Endometrium (tissue), 2 donors: Measurements from ENCODE around the gene KRT1.

Experiments
- FAIRE-seq: peaks from 2 replicates; lab custom pipeline; 2012; peaks lifted over from hg19 to GRCh38; lab: Jason Lieb, UNC
- donor health status: control.
- donor health status: control.

The KRT1 gene

DNA sequence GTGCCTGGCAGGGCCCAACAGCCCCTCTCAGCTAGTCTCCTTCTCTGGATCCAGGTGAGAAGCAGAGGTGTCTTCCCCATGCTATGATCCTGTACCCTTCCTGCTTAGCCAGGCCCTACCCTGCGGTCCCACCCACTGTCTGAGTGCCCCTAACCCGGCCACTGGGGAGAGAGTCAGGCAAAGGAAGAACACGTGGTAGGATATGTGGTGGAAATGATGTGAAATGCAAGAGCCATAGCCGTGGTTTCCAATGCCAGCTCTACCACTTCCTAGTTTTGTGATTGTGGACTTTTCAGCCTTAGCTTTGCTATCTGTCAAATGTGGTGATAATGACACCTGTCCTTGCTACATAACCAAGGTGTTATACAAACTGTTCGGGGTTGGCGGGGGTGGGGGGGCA, 44.0 kb downstream of the KRT1 start:
- no peak for FAIRE-seq

DNA sequence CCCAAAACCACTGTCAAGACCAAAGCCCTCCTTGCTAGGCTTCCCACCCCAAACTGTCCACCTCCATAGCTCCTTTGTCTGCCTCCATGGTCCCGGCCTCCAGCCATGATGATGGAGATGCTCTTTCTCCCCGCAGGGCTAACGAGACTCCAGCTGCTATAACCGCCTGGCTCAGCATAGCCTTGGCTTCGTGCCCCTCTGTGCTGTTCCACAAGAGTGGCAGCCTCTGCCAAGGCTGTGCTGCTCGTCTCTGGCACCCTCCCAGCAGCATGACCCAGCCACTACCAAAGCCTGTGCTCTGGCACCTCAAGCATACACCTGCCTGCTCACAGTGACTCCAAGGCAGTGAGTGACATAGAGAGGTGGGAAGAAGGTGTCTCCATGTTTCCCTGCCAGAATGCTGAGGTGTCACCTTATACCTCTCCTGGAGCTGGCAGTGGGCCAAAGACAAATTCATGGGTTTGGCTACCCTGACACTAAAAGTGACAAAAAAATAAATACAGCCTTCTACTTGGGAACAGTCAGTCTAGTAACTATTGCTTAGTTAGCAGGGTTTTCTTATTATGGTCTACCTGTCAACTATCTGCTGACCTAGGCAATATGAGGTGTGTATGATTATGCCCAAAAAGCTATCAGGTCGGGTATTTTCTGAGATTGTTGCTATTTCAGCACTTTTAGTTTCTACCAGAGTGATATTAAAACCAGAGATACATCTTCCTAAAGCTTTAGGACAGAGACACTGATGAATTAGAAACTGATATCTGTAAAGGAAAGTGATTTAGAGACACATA, 45.7 kb downstream of the KRT1 start:
- FAIRE-seq: no peak

DNA sequence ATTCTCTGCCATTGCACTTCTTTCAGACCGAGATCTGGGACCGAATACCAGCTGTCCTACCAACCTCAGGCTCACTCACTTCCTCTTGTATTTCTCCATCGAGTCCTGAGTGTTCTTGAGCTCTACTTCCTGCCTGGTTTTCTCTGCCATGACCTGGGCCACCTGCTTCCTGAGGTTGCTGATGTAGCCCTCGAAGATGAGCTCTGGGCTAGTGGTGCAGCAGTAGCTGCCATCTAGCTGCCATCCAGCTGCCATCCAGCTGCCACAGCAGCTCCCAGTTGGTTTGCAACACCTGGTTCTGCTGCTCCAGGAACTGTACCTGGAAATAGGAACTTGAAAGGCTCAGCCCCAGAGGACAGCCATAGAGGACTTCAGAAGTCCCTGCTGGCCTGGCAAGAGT, 46.8 kb downstream of the KRT1 start:
- FAIRE-seq: no peak

DNA sequence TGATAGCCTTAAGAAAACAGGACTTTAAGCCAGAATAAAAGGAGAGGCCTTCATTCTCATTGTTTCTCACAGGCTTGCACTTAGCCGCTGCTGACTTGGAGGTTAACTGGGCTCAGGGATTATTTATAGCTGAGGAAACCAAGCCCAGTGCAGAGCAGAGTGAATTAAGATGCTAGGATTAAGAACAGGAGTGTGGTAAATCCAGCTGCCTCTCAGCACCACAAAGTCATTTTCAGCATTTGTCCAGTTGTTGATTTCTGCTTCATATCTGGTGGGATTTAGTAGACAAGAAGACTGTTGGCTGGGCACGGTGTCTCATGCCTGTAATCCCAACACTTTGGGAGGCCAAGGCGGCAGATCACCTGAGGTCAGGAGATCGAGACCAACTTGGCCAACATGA, 47.6 kb downstream of the KRT1 start:
- FAIRE-seq: no peak

DNA sequence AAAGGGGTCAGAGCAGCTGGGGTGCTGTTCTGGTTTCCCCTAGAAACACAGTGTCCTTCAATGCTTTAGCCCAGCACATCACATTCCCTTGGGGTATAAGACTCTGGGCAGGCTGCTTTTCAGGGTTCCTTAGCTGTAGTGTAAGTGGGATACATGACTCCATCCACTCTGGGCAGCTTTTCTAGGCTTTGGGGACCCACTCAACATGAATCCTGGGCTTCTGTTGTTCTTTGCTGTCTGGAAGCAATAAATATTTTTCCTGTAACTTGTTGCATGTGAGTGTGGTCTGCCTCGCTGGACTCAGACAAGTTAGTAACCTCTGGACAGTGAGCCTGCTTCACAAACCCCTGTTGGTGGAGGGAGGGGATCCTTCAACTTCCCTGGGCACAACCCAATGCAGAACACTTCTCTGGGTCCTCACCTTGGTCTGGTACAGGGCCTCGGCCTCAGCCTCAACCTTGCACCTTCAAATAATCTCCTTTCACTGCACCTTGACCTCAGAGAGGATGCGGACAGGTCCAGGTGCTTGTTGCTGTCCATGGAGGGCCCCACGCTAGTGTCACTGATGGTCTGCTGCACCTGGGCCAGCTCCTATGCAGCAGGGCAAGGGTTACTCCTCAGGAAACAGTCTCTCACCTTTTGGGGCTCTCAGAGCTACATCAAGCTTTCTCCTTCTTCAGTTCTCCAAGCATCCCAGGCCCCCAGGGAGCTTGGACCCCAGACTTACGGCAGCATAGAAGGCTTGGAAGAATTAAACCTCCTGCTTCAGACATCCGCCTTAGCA, 48.3 kb downstream of the KRT1 start:
- no peak for FAIRE-seq

DNA sequence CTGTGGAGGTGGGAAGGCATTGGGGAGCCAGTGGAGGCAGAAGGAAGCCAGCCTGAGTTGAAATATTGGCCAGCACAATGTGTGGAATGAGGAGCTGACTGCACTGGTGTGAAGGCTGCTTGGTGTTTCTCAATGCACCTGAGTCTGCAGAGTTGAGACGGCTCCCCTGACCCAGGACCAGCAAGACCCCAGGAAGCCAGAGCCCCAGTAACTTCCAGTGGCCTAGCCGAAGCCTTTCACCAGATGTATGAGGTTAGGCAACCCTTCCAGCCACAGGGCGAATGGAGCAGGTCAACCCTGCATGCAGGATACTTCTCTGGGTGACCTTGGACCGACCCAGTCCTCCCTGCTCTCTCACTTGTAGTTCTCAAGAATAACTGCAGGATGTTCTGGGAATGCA, 48.9 kb downstream of the KRT1 start:
- FAIRE-seq: no peak

DNA sequence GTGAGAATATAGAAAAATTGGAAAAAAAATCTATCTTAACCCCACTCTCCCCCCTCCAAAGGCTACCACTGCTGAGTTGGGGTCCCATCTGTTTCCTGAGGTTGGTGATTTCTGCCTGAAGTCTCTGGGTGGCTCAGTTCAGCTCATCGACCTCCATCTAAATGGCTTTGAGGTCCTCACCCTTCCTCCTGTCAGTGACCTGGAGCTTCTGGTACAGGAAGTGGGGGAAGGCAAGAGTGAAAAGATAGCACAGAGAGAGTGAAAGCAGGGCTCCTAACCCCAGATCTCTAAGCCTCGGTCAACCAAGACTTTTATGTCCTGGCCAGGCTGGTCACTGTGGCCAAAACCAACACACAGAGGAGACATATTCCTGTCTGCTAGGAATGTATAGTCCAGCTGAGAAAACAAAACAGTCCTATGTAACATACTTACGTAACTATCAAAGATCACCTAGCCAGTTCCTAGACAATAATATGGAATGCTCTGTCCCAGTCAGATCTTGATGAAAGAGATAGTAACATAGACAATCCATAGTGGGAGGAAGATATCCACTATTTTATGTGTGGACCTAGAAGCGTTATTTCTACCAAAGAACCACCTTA, 49.5 kb downstream of the KRT1 start:
- FAIRE-seq: no peak

DNA sequence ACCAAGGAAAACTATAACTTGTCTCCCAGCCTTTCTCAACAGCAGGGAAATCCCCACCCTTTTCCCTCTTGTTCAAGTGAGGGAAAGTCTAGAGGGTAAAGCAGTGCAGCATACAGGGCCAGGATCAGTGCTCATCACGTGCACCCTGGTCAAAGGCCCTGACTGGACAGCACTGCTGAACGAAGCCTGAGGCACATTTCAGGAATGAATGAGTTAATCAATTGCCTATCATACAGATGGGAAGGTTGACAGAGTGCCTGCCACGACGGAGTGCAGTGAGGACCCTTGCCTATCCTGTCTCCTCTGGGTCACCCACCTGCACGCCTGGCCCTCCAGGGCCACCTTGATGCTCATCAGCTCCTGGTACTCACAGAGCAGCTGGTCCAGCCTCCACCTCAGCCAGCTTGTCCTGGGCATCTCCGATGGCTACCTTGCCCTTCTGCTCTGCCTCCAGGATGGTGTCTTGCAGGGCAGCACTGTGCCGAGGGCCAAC, 50.2 kb downstream of the KRT1 start:
- no peak for FAIRE-seq

DNA sequence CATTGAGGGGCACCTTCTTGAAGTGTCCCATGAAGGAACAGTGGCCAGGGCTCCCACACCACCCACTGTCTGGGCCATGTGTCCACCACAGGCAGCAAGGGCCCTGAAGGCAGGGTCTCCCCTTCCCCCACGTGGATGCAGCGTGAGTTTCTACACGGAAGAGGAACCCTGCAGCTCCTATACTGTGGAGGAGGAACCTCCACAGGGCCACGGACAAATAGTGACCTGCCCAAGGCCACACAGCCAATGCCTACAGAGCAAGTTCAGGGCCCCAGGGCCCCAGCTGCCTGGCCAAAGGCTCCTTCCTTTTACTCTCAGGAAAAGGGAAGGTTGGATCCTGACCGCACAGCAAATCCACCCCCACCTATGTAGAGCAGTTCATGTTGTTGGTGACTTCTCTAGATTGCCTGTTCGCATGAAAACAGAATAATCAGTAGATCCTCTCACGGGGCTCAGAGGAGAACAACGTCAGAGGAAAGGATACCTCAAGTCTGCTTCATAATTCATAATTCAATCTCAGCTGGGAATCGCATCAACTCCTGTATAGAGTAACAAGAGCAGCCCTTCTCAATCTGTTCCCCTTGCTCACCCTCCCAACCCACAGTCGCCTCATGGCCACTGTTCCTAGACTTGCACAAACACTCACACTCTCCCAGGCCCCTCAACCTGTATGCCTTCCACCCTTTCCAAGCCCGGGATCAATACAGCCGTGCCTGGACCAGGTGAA, 50.8 kb downstream of the KRT1 start:
- FAIRE-seq: no peak

DNA sequence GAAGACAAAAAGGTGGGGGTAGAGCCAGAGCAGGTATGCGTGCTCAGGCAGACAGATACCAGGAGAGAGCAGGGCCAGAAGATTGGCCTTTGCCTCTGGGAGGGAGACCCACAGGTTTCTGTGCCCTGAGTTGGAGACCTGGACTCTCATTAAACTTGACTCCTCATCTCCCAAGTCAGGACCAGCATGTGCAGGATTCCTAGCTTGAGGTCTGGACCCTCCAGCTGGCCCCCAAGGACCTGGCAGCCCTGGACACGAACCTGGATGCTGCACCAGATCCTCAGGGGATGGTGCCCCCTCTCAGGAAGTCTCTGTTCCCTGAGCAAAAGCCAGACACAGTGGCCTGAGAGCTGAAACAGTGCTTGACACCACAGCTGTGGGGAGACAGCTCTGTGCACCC, 51.4 kb downstream of the KRT1 start:
- no peak for FAIRE-seq

DNA sequence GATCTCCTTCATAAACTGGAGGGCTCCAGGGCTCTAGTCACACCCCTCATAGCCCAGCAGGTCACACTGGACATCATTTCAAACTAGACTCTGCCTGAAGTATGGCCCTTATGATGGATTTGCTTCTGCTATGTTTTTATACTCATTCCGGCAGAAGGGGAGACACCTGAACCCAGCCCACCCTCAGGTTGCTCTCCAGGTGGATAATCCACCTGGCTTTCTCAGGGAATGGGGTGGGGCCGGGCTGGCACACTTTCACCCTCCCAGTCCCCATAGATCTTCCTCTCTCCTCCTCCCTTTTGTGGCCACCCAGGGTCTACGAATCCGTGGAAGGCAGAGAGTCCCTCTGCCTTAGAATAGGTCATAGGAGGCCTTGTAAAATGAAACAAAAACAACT, 52.1 kb downstream of the KRT1 start:
- FAIRE-seq: no peak

DNA sequence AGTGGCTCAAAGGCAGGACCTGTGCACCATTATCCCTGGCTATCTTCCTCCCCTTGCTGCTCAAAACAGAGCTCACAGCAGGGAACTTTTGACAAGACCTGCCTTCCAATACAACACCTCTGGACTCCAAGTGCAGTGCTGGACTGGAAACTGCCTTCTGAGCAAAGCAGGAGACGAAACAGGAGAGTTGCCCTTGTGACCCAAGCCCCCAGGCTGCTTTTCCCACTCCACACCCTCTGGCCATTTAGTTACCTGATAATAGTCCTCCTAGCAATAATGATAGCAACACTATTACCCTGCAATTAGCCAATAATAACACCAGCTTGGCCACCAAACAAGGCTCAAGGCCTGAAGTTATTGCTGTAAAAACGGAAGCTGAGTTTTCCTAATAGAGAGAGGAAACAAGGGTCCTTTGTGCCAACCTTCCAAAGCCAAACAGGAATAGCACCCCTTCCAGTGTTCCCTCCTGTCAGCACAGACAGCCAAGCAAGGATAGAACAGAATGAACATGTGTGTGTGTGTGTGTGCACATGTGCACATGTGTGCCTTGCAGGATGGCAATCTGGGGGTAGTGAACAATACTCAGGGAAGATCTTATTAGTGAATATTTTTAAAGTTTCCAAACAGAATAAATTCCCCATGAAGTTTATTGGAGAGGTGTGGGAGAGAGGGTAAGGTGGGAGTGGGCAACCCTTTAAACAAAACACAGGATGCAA, 52.7 kb downstream of the KRT1 start:
- no peak for FAIRE-seq
